Lower leg skin (tissue), 4 donors: Measurements from ENCODE around the gene RSPH4A. TPM values are rescaled to one million over a fixed set of nuclear protein-coding genes. Genes with fewer than 3 reads are reported as not detected.

ENCODE experiments used
- DNase-seq, 2 donors: peaks; one replicate each; pipeline ENCODE4 v3.0.0-alpha.2; 2019; ENCODE audit warnings: low spot score in 2 of 2
- H3K4me3 ChIP-seq: fragments of 200-600 bp; sonication (generic); 2 replicates; pipeline ENCODE4 v1.5.1; 2017; ENCODE audit warnings: mild to moderate bottlenecking, low read depth; ENCODE audit not compliant: poor library complexity, severe bottlenecking
- POLR2A ChIP-seq, 2 donors: fragments of 450-650 bp; IDR thresholded peaks; one replicate each; pipeline ENCODE4 v1.6.1; 2016 to 2017; ENCODE audit warnings: antibody characterized with exemption in 2 of 2, mild to moderate bottlenecking in 1 of 2, moderate library complexity in 1 of 2
- WGBS, 2 donors: methylation state at CpG; one replicate each; pipeline ENCODE4 v1.1.5; 2018; 5-methylcytosine and 5-hydroxymethylcytosine counted together
- intact Hi-C: fragments of 100-400 bp; cut with DNase I; formaldehyde crosslinking; loops from one replicate; pipeline ENCODE4 v1.15.0; 2023; ENCODE audit warnings: low total_unique reads
- total RNA-seq, 4 donors: library from RNA; depleted of rRNA; stranded (reverse); fragments of >200 nt; gene quantifications; one replicate each; pipeline ENCODE4 v1.1.0, GENCODE V29; 2016
- TF ChIP-seq, protein P1 (sequence below), 3 donors: fragments of 450-650 bp; IDR thresholded peaks; one replicate each; pipeline ENCODE4 v1.5.1; 2016; ENCODE audit warnings: antibody characterized with exemption in 3 of 3, mild to moderate bottlenecking in 3 of 3, moderate library complexity in 2 of 3

Gene RSPH4A
- under 1 TPM in 3 of 4 donors, not detected in 1; 0.19 to 0.68 (median 0.34) TPM for total RNA-seq

DNA sequence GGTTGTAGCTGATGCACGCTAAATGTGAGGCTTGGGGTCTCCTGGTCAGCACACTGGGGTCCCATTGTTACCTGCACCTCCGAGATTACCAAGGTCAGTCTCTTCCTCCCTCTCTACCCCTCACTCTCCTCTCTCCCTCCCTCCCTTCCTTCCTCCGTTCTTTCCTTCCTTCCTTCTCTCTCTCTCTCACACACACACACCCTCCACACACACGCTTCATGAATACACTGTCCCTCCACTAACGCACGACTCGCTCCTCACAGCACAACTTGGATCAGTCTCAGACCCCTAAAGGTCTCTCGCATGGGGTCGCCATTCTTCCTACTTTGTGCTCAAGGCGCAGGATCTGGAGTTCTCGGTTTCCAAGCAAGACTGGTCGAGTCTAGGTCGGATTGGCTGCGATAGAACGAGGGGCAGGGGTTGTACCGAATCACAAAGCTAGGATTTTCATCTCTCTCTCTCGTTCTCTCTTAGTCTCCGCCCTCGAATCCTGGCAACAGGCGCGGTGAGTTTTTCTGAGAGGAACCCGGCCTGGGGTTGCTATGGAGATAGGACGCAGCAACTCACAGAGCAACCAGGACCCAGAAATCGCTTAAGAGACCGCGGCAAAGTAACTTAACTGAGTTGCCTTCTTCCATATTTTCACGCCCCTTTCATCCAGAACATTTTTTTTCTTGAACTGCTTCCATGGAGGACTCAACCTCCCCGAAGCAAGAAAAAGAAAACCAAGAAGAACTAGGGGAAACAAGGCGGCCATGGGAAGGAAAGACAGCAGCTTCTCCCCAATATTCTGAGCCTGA lies at the start of gene RSPH4A:
RSPH4A (plus strand) TSS at position 543 of the 800 bp plus-strand sequence; CDS start at position 688, 145 bp downstream.
- peak; percentile 89 to 96 for DNase-seq
- H3K4me3 ChIP-seq = peak within 1 kb of the TSS; percentile 53
- 0 to 1% methylated on average over 29 of the region's 29 CpGs for WGBS, 2 donors
- intact Hi-C loops = no loop called here
- no peak for TF ChIP-seq POLR2A (IDR thresholded peaks at IDR 0.05)
- TF ChIP-seq, protein P1, sequence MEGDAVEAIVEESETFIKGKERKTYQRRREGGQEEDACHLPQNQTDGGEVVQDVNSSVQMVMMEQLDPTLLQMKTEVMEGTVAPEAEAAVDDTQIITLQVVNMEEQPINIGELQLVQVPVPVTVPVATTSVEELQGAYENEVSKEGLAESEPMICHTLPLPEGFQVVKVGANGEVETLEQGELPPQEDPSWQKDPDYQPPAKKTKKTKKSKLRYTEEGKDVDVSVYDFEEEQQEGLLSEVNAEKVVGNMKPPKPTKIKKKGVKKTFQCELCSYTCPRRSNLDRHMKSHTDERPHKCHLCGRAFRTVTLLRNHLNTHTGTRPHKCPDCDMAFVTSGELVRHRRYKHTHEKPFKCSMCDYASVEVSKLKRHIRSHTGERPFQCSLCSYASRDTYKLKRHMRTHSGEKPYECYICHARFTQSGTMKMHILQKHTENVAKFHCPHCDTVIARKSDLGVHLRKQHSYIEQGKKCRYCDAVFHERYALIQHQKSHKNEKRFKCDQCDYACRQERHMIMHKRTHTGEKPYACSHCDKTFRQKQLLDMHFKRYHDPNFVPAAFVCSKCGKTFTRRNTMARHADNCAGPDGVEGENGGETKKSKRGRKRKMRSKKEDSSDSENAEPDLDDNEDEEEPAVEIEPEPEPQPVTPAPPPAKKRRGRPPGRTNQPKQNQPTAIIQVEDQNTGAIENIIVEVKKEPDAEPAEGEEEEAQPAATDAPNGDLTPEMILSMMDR (IDR thresholded peaks at IDR 0.05) = no peak

DNA sequence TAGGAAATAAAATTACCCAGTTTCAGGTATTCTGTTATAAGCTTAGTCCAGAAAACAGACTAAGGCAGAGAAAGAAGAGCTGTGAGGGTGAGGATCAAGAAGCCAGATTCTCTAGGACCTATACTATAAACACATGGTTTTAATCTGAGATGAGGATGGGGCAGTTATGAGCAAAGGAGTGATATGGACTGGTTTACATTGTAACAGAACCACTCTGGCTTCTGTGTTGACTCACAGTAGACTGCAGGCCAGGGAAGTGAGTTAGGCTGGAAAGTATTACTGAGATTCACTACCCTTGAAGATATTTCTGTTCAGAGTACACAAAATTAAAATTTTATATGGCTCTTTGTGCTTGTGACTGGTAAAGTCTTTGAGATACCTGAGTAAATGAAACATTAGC lies 48.2 kb upstream of the RSPH4A start:
- DNase-seq = no peak
- H3K4me3 ChIP-seq = no peak overlapping the region
- no peak for TF ChIP-seq POLR2A (IDR thresholded peaks at IDR 0.05)
- TF ChIP-seq, protein P1 (IDR thresholded peaks at IDR 0.05) = no peak
- intact Hi-C loops = no loop called here

DNA sequence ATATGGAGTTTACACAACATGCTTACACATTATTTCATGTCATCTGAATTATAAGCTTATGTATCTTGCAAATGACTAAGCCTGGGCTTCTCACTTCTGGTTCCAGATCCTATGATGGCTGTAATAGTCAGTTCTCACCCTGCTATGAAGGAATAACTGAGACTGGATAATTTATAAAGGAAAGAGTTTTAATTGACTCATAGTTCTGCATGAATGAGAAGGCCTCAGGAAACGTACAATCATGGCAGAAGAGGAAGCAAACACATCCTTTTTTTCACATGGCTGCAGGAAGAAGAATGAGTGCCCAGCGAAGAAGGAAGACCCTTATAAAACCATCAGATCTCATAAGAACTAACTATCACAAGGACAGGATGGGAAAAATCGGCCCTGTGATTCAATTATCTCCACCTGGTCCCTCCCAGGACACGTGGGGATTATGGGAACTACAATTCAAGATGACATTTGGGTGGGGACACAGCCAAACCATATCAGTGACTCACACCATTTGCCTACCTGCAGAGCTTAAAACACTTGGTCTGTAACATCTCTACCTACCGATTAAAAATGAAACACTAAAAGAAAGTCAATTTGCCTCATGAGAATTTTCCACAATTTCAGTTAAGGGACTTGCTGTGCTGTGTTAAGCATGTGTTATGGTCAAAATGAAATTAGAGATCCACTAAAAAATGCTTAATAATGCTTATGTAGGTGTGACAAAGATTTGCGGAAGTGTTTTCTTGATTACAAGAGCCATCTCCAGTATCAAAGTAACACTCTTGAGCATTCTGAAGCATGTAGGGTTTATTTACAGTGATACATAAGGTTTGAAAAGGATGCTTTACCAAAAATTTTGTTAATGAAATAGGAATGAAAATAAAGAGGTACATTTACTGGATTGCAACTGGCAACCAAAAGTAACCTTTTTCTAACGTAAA lies 47.2 kb upstream of the RSPH4A start:
- intact Hi-C loops = no loop called here
- H3K4me3 ChIP-seq = no peak overlapping the region
- DNase-seq = no peak
- TF ChIP-seq, protein P1 (IDR thresholded peaks at IDR 0.05) = no peak
- no peak for TF ChIP-seq POLR2A (IDR thresholded peaks at IDR 0.05)
- WGBS, 2 donors = 58 to 63% methylated on average over 7 of the region's 7 CpGs

- 1% methylated on average over 37 to 44 of the region's 62 CpGs for WGBS, 2 donors
- no peak for TF ChIP-seq POLR2A (IDR thresholded peaks at IDR 0.05)
- TF ChIP-seq, protein P1 (IDR thresholded peaks at IDR 0.05) = peak in 1 of 3 donors; percentile 81
- intact Hi-C loops = no loop called here
- DNase-seq = peak; percentile 97 to 99
- H3K4me3 ChIP-seq = peak within 1 kb of the TSS; percentile 73
These were observed 45.2 kb upstream of the RSPH4A start, which contains the start of gene RWDD1 for GRCh38 chr6:116570856-116571682. Gene RWDD1, plus strand, starts transcription at chr6:116571504. Its CDS starts 79 bp downstream, at chr6:116571583.

GRCh38 chr6:116571683-116572000 lies 44.6 kb upstream of the RSPH4A start:
- peak overlapping the region; percentile 69 for H3K4me3 ChIP-seq
- WGBS, 2 donors = 0 to 1% methylated on average over 12 of the region's 12 CpGs
- TF ChIP-seq, protein P1 (IDR thresholded peaks at IDR 0.05) = no peak
- no peak for TF ChIP-seq POLR2A (IDR thresholded peaks at IDR 0.05)
- no peak for DNase-seq
- intact Hi-C loops = no loop called here
